ENCODE results near the gene RNU6-1. TPM values are rescaled to one million over a fixed set of nuclear protein-coding genes. Genes with fewer than 3 reads are reported as not detected.

The RNU6-1 gene
- total RNA-seq, 4 donors from 2014 or later, result not detected

GRCh38 chr15:67818464-67818863 is 21.4 kb downstream of the RNU6-1 start:
- TF ChIP-seq, protein P1, sequence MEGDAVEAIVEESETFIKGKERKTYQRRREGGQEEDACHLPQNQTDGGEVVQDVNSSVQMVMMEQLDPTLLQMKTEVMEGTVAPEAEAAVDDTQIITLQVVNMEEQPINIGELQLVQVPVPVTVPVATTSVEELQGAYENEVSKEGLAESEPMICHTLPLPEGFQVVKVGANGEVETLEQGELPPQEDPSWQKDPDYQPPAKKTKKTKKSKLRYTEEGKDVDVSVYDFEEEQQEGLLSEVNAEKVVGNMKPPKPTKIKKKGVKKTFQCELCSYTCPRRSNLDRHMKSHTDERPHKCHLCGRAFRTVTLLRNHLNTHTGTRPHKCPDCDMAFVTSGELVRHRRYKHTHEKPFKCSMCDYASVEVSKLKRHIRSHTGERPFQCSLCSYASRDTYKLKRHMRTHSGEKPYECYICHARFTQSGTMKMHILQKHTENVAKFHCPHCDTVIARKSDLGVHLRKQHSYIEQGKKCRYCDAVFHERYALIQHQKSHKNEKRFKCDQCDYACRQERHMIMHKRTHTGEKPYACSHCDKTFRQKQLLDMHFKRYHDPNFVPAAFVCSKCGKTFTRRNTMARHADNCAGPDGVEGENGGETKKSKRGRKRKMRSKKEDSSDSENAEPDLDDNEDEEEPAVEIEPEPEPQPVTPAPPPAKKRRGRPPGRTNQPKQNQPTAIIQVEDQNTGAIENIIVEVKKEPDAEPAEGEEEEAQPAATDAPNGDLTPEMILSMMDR (IDR thresholded peaks at IDR 0.05; ENCODE audit: low read depth), result no peak

DNA sequence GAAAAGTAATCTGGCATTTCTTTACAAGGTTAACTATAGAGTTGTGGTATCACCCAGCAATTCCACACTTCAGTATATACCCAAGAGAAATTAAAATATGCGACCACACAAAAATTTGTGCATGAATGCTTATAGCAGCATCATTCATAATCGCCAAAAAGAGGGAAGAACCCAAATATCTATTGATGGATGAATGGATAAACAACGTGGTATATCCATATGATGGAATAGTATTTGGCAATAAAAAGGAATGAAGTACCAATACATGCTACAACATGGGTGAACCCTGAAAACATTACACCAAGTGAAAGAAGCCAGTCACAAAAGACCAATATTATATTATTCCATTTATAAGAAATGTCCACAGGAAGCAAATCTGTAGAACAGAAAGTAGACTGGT is 23.2 kb downstream of the RNU6-1 start:
- TF ChIP-seq, protein P1 (IDR thresholded peaks at IDR 0.05; ENCODE audit: low read depth), result no peak

GRCh38 chr15:67815036-67815592 is 24.7 kb downstream of the RNU6-1 start:
- TF ChIP-seq, protein P1 (IDR thresholded peaks at IDR 0.05; ENCODE audit: low read depth), result no peak

DNA sequence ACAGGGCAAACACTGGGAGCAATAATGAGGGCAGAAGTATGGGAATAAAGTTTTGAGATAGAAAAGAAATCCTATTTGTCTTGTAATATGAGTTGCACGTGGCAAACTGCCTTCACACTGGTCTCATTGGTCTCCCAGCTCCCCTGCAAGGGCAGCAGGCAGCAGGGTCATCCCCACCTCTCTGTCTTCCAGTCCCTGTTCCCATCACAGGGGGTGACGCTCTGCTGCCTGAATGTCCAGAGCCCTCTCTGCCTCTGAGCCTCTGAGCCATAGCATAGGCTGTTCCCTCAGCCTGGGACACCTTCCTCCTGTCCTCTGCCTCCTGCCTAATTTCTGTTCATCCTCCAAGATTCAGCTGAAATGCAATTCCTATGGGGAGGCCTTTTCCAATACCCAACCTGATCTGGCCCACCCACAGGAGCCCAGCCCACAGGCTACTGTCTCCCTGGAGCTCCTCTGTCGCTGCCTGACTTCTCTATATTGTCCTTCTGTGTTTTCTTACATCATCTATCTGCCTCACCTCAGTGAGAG is 26.7 kb downstream of the RNU6-1 start:
- TF ChIP-seq, protein P1 (IDR thresholded peaks at IDR 0.05; ENCODE audit: low read depth), result no peak

GRCh38 chr15:67812241-67812644 is 27.6 kb downstream of the RNU6-1 start:
- TF ChIP-seq, protein P1 (IDR thresholded peaks at IDR 0.05; ENCODE audit: low read depth), result no peak

- TF ChIP-seq, protein P1 (IDR thresholded peaks at IDR 0.05; ENCODE audit: low read depth), result no peak
Measured at GRCh38 chr15:67809866-67810265, 30.0 kb downstream of the RNU6-1 start.

GRCh38 chr15:67809441-67809840 is 30.4 kb downstream of the RNU6-1 start:
- TF ChIP-seq, protein P1 (IDR thresholded peaks at IDR 0.05; ENCODE audit: low read depth), result no peak
